Astrocyte (in vitro differentiated cells and primary cell): ENCODE measurements around the gene ISG15.

Experiments used
- CTCF ChIP-seq: IDR thresholded peaks from 2 replicates; pipeline ENCODE4 v1.5.1; 2011; ENCODE audit warnings: low read depth, mild to moderate bottlenecking, inconsistent platforms, low read length, moderate library complexity; ENCODE audit not compliant: insufficient read depth
- EZH2 ChIP-seq: IDR thresholded peaks from 2 replicates; pipeline ENCODE4 v1.6.1; 2012; ENCODE audit warnings: mild to moderate bottlenecking, low read length, inconsistent platforms; ENCODE audit not compliant: insufficient read depth

- TF ChIP-seq CTCF (no peak), EZH2 (no peak)
Measured at GRCh38 chr1:965526-966134, 47.7 kb upstream of the ISG15 start.
